PC-9 (cell line): ENCODE results near the gene NMRAL1.

Experiments used
- EZH2 ChIP-seq: fragments of 200-600 bp; sonication (generic); IDR thresholded peaks from 2 replicates; pipeline ENCODE4 v1.8.0; 2017; ENCODE audit warnings: antibody characterized with exemption, low read depth
- TF ChIP-seq, protein P1 (sequence below): fragments of 200-600 bp; sonication (generic); conservative IDR thresholded peaks from 2 replicates; pipeline ENCODE4 v1.6.1; 2017; ENCODE audit warnings: mixed run types, antibody characterized with exemption, mild to moderate bottlenecking, moderate library complexity

DNA sequence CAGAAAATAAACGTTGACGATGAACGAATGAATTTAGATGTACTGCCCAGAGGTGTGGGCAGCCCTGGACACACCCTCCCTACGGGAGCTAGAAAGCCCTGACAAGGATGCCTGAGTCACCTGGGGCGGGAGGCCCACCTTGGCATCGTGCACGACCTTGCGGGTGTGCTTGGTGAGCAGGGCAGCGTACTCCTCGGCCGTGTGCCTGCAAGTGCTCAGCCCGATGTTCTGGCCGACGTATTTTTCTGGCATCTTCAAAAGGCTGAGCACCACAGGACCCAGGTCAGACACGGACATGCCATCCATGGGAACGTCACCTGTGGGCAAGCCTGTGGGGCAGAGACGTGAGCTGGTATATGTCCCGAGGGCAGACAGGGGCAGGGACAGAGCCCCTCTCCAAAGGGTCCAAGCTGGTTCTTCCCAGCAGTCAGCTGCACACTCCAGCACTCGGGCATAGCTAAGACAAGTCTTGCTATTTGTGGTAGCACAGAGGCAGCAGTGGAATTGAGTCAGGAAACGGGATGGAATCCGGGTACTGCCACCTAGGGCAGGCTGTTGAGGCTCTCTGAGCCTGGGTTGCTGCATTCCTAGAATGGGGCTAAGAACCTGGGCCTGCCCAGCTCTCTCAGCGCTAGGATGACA lies 10.8 kb downstream of the NMRAL1 start:
- TF ChIP-seq, protein P1, sequence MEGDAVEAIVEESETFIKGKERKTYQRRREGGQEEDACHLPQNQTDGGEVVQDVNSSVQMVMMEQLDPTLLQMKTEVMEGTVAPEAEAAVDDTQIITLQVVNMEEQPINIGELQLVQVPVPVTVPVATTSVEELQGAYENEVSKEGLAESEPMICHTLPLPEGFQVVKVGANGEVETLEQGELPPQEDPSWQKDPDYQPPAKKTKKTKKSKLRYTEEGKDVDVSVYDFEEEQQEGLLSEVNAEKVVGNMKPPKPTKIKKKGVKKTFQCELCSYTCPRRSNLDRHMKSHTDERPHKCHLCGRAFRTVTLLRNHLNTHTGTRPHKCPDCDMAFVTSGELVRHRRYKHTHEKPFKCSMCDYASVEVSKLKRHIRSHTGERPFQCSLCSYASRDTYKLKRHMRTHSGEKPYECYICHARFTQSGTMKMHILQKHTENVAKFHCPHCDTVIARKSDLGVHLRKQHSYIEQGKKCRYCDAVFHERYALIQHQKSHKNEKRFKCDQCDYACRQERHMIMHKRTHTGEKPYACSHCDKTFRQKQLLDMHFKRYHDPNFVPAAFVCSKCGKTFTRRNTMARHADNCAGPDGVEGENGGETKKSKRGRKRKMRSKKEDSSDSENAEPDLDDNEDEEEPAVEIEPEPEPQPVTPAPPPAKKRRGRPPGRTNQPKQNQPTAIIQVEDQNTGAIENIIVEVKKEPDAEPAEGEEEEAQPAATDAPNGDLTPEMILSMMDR: no peak
- TF ChIP-seq EZH2: no peak
